Liver (tissue), 9 donors: ENCODE data around the gene PKD1. TPM values are rescaled to one million over a fixed set of nuclear protein-coding genes. Genes with fewer than 3 reads are reported as not detected.

Source experiments
- DNase-seq: peaks from one replicate; pipeline ENCODE4 v3.0.0-alpha.2; 2017; ENCODE audit warnings: low spot score
- H3K27ac ChIP-seq, 2 donors: one replicate each; pipeline ENCODE4 v1.7.0; 2013; ENCODE audit warnings: inconsistent platforms in 2 of 2, low read length in 2 of 2, control low read depth in 1 of 2, low read depth in 1 of 2, mild to moderate bottlenecking in 1 of 2
- H3K27me3 ChIP-seq, 4 donors: one replicate each; pipeline versions ENCODE4 v1.6.1 to v1.7.0; 2013; ENCODE audit warnings: low read length in 3 of 4, inconsistent platforms in 1 of 4, mild to moderate bottlenecking in 1 of 4, moderate library complexity in 1 of 4; ENCODE audit not compliant: control insufficient read depth in 4 of 4, insufficient read depth in 4 of 4
- H3K36me3 ChIP-seq, 4 donors: one replicate each; pipeline versions ENCODE4 v1.6.1 to v1.7.0; 2013; ENCODE audit warnings: low read length in 3 of 4, mild to moderate bottlenecking in 3 of 4, low read depth in 1 of 4, moderate library complexity in 1 of 4; ENCODE audit not compliant: control insufficient read depth in 4 of 4, insufficient read depth in 3 of 4
- H3K4me1 ChIP-seq, 4 donors: one replicate each; pipeline versions ENCODE4 v1.6.1 to v1.7.0; 2013; ENCODE audit warnings: low read length in 3 of 4, mild to moderate bottlenecking in 3 of 4, moderate library complexity in 1 of 4; ENCODE audit not compliant: control insufficient read depth in 4 of 4, insufficient read depth in 4 of 4
- H3K4me3 ChIP-seq, 3 donors: one replicate each; pipeline versions ENCODE4 v1.6.1 to v1.7.0; 2013; ENCODE audit warnings: low read length in 3 of 3, control low read depth in 1 of 3, low read depth in 1 of 3, mild to moderate bottlenecking in 1 of 3
- H3K9ac ChIP-seq, 2 donors: one replicate each; pipeline ENCODE4 v1.7.0; 2013; ENCODE audit warnings: low read length in 2 of 2, mild to moderate bottlenecking in 2 of 2, moderate library complexity in 2 of 2, control low read depth in 1 of 2, low read depth in 1 of 2
- H3K9me3 ChIP-seq, 4 donors: one replicate each; pipeline versions ENCODE4 v1.6.1 to v1.7.0; 2013; ENCODE audit warnings: low read length in 3 of 4; ENCODE audit not compliant: control insufficient read depth in 4 of 4
- CTCF ChIP-seq: fragments of 150-350 bp; IDR thresholded peaks from 2 replicates; pipeline ENCODE4 v1.5.1; 2017; ENCODE audit warnings: improper control_type of control experiment, low read depth, low read length; ENCODE audit not compliant: missing input control
- FOXA1 ChIP-seq: IDR thresholded peaks from 2 replicates; pipeline ENCODE4 v1.6.1; 2016; ENCODE audit warnings: antibody characterized with exemption
- FOXA2 ChIP-seq: IDR thresholded peaks from 2 replicates; pipeline ENCODE4 v1.6.1; 2016; ENCODE audit warnings: antibody characterized with exemption
- GABPA ChIP-seq, 2 donors: IDR thresholded peaks in 1 of 2; conservative IDR thresholded peaks in 1 of 2; 2 replicates each; pipeline ENCODE4 v1.6.1; 2016; ENCODE audit warnings: antibody characterized with exemption in 2 of 2, mild to moderate bottlenecking in 1 of 2, moderate library complexity in 1 of 2
- HNF4A ChIP-seq, 2 donors: conservative IDR thresholded peaks; 2 replicates each; pipeline ENCODE4 v1.6.1; 2016; ENCODE audit warnings: antibody characterized with exemption in 2 of 2, mild to moderate bottlenecking in 2 of 2
- RXRA ChIP-seq, 2 donors: IDR thresholded peaks; 2 replicates each; pipeline ENCODE4 v1.6.1; 2017 to 2018; ENCODE audit warnings: antibody characterized with exemption in 2 of 2, mild to moderate bottlenecking in 1 of 2
- SP1 ChIP-seq: IDR thresholded peaks from 2 replicates; pipeline ENCODE4 v1.6.1; 2018; ENCODE audit warnings: antibody characterized with exemption, mild to moderate bottlenecking
- YY1 ChIP-seq: IDR thresholded peaks from 2 replicates; pipeline ENCODE4 v1.6.1; 2016; ENCODE audit warnings: antibody characterized with exemption, mild to moderate bottlenecking
- ZBTB33 ChIP-seq: IDR thresholded peaks from 2 replicates; pipeline ENCODE4 v1.6.1; 2016; ENCODE audit warnings: antibody characterized with exemption
- WGBS: extraction: QIAGEN DNeasy Blood & Tissue Kit; methylation state at CpG from one replicate; pipeline ENCODE4 v1.1.7; 2013; 5-methylcytosine and 5-hydroxymethylcytosine counted together
- polyA plus RNA-seq, 2 donors: library from polyadenylated mRNA; stranded (reverse) in 1 of 2; unstranded in 1 of 2; fragments of 200-250 nt in 1 of 2; fragments of >200 nt in 1 of 2; fragmentation: Nextera tagmentation in 1 of 2; extraction: Ambion mirVana in 1 of 2; gene quantifications; one replicate each; pipeline versions ENCODE4 v1.2.1 to v1.2.3, GENCODE V29; 2013 to 2015
- total RNA-seq, 2 donors: library from RNA; depleted of rRNA; stranded (reverse); fragments of >200 nt; gene quantifications; one replicate each; pipeline ENCODE4 v1.2.3, GENCODE V29; 2014
- donor health status: healthy.
- donor health status: healthy.
- donor health status: healthy.
- donor health status: healthy.
- donor health status: healthy.

The PKD1 gene
- total and polyA plus RNA-seq, 4 donors, result 8.0 to 58.4 (median 25.6) TPM

GRCh38 chr16:2147378-2147777 is 11.7 kb upstream of the PKD1 start:
- Histone ChIP-seq H3K27me3 (no peaks in the 10 kb centered on the region), H3K9ac (no peak overlapping the region)

GRCh38 chr16:2145843-2146242 is 10.1 kb upstream of the PKD1 start:
- no peak for TF ChIP-seq FOXA2
- no peak for TF ChIP-seq FOXA1
- no peak for TF ChIP-seq RXRA (IDR thresholded peaks at IDR 0.05)
- TF ChIP-seq CTCF, result no peak
- Histone ChIP-seq H3K27me3 (no peaks in the 10 kb centered on the region), H3K9me3 (no peaks in the 10 kb centered on the region), H3K27ac (no peak overlapping the region), H3K4me1 (peaks cover 10 to 38% (median 34%) of the 10 kb centered on the region in 4 donors), H3K9ac (no peak overlapping the region), H3K4me3 (no peak overlapping the region), H3K36me3 (no peaks in the 10 kb centered on the region)
- DNase-seq, result no peak
- WGBS, result 93% methylated on average over 5 of the region's 5 CpGs

More at GRCh38 chr16:2147378-2147777, 11.7 kb upstream of the PKD1 start:
- Histone ChIP-seq H3K4me1 (peaks cover 16 to 53% (median 50%) of the 10 kb centered on the region in 4 donors), H3K27ac (peak overlapping the region; percentile 87 to 90), H3K9me3 (no peaks in the 10 kb centered on the region), H3K36me3 (peaks cover 0 to 5% (median under 1%) of the 10 kb centered on the region in 4 donors), H3K4me3 (peak overlapping the region in 1 of 3 donors; percentile 24)
- 40% methylated on average over 6 of the region's 6 CpGs for WGBS
- DNase-seq, result no peak
- TF ChIP-seq FOXA2 (no peak), FOXA1 (no peak), HNF4A (conservative IDR thresholded peaks at IDR 0.05) (peak in 1 of 2 donors; percentile 42)

- no peaks in the 10 kb centered on the region for H3K36me3 ChIP-seq
- H3K9ac ChIP-seq, result no peak overlapping the region
- H3K4me3 ChIP-seq, result no peak overlapping the region
- H3K4me1 ChIP-seq, result peaks cover 10 to 23% (median 16%) of the 10 kb centered on the region in 4 donors
- DNase-seq, result no peak
- no peaks in the 10 kb centered on the region for H3K27me3 ChIP-seq
- no peak overlapping the region for H3K27ac ChIP-seq
- no peak for TF ChIP-seq GABPA (IDR thresholded peaks at IDR 0.05 in 1 of 2, conservative IDR thresholded peaks at IDR 0.05 in 1 of 2)
- no peak for TF ChIP-seq YY1
- TF ChIP-seq ZBTB33, result no peak
- no peak for TF ChIP-seq CTCF
- no peak for TF ChIP-seq SP1
- TF ChIP-seq FOXA1, result no peak
- H3K9me3 ChIP-seq, result no peaks in the 10 kb centered on the region
- 90% methylated on average over 17 of the region's 17 CpGs for WGBS
These were observed 8.3 kb upstream of the PKD1 start for GRCh38 chr16:2143878-2144485.
